Ovary (tissue), 3 donors: ENCODE measurements around the gene ASXL2.

ENCODE experiments used
- CTCF ChIP-seq, 3 donors: fragments of 450-650 bp in 2 of 3; fragments of 200-600 bp in 1 of 3; IDR thresholded peaks; one replicate each; pipeline versions ENCODE4 v1.5.1 to v1.8.0; 2016 to 2022; ENCODE audit warnings: antibody characterized with exemption in 3 of 3, mild to moderate bottlenecking in 1 of 3
- POLR2A ChIP-seq: fragments of 450-650 bp; IDR thresholded peaks from one replicate; pipeline ENCODE4 v1.6.1; 2017; ENCODE audit warnings: antibody characterized with exemption, mild to moderate bottlenecking, moderate library complexity
- donor health status: DM: no; HTN: no; CAD: no.

- TF ChIP-seq POLR2A (no peak), CTCF (IDR thresholded peaks at IDR 0.05) (no peak)
Observed at GRCh38 chr2:25757906-25758305, 120.4 kb downstream of the ASXL2 start.
